ENCODE measurements around the gene ANAPC15.

ANAPC15 gene

GRCh38 chr11:72084076-72084475, 28.4 kb downstream of the ANAPC15 start:
- no peak for DNase-seq

DNA sequence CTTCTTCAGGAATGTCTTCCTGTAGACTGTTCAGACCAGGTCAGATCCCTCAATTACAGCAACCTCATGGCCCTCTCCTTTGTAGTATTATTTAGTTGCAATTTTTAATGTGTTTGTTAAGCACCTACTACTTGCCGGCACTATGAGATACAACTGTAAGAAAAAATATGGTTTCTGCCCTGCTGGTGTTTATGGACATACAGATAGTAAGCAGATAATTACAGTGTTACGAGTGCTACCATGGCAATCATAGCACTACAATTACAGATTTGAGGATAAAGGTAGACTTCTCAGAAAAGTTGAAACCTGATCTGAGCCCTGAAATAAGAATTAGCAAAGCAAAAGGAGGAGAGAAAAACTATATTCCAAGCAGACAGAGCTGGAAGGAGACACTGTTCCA, 29.1 kb downstream of the ANAPC15 start:
- no peak for DNase-seq

DNA sequence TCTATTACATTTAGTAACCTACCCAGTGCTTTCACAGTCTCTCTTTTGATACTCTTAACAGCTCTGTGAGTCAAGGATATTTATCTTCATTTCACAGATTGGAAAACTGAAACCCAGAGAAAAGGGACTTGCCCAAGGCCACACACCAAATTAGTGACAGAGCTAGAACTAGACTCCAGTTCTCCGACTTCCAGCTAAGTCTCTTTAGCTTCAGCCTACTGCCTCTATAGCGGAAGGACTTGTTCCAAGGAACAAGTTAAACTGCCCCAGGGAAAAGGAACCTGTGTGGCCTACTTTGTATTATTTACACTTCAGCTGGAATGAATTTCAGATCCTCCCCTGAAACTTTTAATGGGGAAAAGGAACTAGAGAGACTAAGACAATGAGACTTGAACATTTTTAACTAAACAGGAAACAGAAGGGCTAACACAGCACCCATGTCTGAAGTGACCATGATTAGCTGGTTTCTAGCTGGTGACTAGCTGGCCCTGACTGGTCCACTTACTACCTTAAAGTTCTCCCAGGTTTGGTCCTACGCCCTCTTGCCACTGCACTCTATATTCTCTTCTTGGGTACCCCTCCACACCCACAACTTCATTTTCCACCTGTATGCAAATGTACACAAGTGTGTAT, 30.6 kb downstream of the ANAPC15 start:
- no peak for DNase-seq

GRCh38 chr11:72081184-72081644, 31.3 kb downstream of the ANAPC15 start:
- DNase-seq: no peak

GRCh38 chr11:72080326-72081183, 31.9 kb downstream of the ANAPC15 start, which contains the start of the genes LRRC51 and NUMA1:
Gene LRRC51 (plus strand): TSS chr11:72080850. CDS start chr11:72089084, 8,234 bp downstream.
Gene NUMA1 (minus strand): TSS chr11:72080542. CDS start chr11:72035943, 44,599 bp downstream.
- peak; percentile 100 for DNase-seq

GRCh38 chr11:72079819-72080325, 32.6 kb downstream of the ANAPC15 start:
- peak; percentile 72 for DNase-seq

- no peak for DNase-seq
These were observed 34.0 kb downstream of the ANAPC15 start for GRCh38 chr11:72078477-72078876.

- no peak for DNase-seq
These were observed 36.7 kb downstream of the ANAPC15 start for GRCh38 chr11:72075756-72076155.

DNA sequence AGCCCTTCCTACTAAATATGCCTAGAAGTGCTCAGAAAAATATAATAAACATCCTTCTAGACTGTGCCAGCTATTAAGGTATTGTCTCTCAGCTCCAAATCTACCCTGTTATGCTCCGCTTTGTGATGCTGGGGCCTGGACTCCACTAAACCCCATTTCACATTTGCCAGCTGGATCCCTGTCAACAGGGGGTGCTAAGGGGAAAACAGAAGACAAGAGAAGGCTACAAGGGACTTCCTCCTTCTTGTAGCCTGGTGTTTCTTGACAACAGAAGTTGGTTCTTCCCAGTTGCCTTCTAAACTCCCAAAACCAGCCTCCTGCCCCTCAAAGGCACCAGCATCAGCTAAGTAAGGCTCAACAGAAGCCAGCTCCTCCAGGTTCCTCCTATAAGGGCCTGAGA, 37.4 kb downstream of the ANAPC15 start:
- no peak for DNase-seq

DNA sequence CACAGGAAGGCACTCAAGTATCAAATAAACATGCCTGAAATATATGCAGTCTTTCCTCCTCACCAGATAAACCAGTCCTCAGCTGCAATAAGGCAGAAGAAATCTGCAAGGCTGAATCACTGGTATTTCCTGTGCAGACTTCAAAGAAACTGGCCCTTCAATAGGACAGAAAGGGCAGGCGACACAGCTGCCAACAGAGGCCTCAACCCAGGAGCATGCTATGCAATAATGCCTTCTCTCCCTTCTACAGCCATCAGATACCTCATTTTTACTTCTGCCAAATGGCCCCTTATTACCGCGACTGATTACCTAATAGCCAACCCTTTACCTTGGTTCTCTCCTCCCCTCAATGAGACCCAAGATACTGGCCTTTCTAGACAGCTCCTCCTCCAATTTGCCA, 40.1 kb downstream of the ANAPC15 start:
- DNase-seq: no peak

- no peak for DNase-seq
These were observed 42.0 kb downstream of the ANAPC15 start for GRCh38 chr11:72070491-72070890.

DNA sequence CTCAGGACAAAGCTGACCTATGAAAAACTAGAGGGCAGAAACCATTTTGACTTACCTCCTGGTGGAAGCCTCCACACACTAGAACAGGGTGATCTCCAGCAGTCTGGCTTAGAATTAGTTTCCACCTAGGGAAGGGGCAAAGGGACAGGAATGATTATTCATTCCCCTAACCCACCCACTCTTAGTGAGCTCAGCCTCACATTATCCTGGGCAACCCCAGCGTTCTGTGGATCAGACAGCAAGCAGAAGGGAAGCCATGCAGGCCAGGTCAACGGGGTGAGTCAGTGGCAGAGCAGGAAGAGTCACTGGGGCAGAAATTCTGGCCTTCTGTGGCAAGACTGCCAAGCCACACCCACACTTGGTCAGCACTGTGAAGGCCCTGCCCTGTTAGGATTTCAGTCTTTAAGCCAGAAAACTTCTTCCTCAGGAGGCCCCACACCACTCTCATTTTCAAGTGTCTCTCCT, 42.7 kb downstream of the ANAPC15 start:
- DNase-seq: no peak

DNA sequence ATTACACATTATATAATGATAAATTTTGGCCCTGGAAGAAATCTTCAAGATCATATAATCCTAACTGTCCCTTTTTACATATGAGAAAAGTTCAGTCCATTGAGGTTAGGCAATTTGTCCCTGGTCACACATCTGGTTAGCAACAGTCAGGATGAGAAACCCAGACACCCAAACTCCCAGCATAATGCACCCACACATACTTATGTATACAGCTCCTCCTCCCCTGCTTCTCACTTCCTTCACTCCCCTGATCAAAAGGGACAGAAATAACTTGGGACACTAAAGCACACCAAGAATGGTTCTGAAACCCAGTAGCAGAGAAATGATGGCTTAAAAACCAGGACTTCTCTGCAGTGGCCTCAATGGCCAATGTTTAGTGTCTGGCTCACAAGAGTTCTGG, 43.3 kb downstream of the ANAPC15 start:
- no peak for DNase-seq

GRCh38 chr11:72067676-72068075, 44.8 kb downstream of the ANAPC15 start:
- DNase-seq: no peak

- DNase-seq: no peak
These were observed 45.2 kb downstream of the ANAPC15 start for GRCh38 chr11:72067266-72067665.

- DNase-seq: no peak
These were observed 45.6 kb downstream of the ANAPC15 start for GRCh38 chr11:72066855-72067254.

- no peak for DNase-seq
These were observed 50.6 kb downstream of the ANAPC15 start for GRCh38 chr11:72061739-72062396.

Measured in NCI-H1105 (cell line).